Measurements from ENCODE around the gene REXO1.
A peak's percentile ranks its signal among the peaks of the same experiment; 100 is the strongest.
"Not testable (repeated sequence)": the region's sequence is repeated elsewhere in the genome, so short reads cannot be mapped to it uniquely, and the experiment has no call there.

REXO1 gene

DNA sequence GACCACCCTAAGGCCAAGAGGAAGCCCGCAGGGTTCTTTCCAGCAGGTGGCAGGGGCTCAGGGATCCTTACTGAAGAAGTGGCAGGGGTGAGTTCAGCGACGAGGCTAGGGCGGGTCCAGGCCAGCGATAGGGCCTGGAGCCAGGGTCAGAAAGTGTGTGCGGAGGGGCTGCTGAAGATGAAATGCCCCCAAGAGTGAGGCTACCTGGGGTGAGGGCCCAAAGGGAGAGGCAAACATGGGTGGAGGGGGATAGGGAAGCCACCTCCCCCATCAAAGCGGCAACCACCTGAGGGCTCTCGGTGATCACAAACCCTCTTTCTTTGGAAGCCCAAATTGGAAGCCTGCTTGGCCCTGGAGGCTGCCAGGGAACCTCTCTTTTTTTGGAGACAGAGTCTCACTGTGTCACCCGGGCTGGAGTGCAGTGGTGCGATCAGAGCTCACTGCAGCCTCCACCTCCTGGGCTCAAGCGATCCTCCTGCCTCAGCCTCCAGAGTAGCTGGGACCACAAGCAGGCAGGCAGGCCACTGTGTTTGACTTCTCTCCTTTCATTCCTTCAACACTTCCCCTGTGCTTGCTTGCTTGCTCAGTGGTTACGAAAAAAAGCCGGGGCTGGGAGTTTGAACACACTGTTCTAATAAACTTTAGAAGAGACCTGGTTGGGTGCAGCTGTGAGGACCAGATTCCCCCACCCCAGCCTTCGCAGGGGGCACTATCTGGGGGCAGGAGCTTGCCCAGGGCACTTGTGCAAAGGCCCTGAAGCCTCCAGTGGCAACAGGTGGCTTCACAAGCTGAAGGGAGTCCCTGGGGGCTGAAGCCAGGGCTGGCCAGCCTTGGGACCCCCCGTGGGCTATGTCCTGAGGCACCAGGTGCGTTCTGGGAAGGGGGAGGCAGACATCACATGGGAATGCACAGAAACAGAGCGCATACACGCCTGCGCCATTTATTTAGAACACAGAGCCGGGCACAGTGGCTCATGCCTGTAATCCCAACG is 34.8 kb downstream of the REXO1 start:
- DNase-seq, result no peak

DNA sequence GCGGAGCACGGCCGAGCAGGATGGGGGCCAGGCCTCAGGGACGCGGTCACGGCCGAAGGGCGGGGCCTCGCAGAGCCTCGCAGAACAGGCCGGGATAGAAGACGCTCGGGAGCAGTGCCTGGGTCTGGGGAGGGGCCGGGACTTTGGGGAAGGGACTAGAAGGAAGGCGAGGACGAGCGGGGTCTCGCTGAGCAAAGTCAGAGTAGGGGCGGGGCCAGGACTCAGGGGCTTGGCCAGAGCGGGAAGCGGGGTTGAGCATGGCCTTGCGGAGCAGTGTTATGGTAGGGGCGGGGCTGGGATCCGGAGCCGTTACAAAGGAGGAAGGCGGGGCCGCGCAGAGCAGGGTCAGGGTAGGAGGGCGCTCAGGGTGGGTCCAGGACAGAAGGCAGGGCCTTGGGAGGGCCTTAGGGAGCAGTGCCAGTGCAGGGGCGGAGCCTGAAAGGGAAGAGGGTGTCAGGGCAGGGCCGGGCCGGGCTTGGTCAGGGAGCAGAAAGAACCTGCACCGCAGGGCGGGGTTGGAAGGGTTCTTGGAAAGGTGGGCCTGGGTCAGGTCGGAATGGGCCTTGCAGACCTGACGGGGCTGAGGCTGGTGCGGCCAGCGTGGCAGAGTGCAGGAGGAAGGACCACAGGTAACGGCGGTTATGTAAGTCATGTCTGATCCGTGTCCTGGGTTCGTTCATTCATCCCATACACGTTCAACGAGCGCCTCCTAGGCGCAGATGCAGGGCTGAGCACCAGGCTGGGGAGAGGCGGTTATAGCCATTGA is 35.7 kb downstream of the REXO1 start:
- DNase-seq, result peak; percentile 92

DNA sequence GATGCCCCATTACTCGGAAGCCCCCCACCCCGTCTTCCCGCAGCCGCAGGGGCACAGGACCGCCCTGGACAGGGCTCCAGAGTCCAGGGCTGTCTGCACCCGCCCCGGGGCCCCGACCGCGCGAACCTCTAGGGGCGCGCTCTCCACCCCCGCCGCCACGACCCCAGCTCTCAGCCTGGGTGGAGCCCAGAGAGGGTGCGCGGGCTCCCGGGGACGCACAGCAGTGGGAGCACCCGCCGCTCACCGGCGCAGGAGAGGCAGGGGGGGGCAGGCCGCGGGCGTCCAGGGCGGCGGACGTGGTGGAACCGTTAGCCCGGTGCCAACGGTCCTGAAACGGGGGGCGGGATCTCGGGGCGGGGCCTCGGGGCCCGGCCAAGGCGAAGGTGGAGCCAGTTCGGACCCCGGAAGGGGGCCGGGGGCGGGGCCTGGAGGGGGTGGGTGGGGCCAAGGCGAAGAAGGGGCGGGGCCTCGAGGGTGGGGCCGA is 36.3 kb downstream of the REXO1 start, which contains the start of gene ATP8B3:
Gene ATP8B3 (minus strand): TSS at position 335 of the 484 bp plus-strand sequence. CDS start 540 bp downstream, outside the sequence.
- no peak for DNase-seq

DNA sequence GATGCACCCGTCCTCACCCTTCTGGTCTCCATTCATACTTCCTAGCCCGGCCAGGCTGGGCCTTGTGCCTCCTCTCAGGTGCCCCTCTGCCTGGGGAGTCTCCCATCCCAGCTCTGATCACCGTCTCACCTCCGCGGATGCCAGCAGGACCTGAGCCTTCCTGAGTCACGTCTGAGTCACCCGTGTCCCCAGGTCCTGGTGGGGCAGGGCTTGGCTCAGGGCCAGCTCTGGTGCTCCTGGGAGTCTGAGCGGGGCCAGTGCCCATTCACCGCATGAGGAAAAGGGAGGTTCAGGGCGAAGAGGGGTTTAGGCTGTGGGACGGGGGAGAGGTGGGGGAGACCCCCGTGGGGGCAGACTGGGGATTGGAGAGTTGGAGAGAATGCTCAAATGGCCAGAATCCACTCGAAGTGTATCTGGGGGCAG is 36.8 kb downstream of the REXO1 start:
- peak; percentile 51 for DNase-seq

DNA sequence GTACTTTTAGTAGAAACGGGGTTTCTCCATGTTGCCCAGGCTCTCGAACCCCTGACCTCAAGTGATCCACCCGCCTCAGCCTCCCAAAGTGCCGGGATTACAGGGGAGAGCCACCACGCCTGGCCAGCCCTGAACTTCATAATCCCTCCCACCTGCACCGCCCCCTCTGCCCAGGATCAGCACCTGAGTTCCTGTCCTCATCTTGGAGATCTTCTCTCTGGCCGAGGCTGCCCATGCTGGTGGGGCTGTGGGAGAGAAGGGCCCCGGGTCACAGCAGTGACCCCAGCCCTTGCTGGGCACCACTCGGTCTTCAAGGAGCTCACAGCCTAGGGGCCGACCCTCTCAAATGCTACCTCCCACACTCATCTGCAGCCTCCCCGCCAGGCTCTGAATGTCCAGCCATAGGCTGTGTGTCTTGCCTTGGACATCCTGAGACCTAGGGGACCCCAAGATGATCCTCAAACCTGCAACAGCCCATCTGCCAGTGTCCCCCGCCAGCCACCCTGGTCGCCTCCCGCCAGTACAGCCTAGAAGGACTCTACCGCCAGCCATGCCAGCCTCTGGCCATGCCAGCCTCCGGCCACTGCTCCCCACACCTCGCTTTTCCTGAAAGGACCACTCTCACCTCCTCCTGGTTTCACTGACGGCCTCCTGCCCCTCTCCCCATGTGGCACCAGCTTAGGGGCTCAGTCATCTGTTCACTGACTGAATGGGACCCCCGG is 37.7 kb downstream of the REXO1 start:
- DNase-seq, result no peak

GRCh38 chr19:1809678-1810077 is 38.6 kb downstream of the REXO1 start:
- DNase-seq, result no peak

GRCh38 chr19:1808395-1808731 is 39.9 kb downstream of the REXO1 start:
- DNase-seq, result no peak

- no peak for DNase-seq
Observed at GRCh38 chr19:1807695-1808394, 40.4 kb downstream of the REXO1 start.

DNA sequence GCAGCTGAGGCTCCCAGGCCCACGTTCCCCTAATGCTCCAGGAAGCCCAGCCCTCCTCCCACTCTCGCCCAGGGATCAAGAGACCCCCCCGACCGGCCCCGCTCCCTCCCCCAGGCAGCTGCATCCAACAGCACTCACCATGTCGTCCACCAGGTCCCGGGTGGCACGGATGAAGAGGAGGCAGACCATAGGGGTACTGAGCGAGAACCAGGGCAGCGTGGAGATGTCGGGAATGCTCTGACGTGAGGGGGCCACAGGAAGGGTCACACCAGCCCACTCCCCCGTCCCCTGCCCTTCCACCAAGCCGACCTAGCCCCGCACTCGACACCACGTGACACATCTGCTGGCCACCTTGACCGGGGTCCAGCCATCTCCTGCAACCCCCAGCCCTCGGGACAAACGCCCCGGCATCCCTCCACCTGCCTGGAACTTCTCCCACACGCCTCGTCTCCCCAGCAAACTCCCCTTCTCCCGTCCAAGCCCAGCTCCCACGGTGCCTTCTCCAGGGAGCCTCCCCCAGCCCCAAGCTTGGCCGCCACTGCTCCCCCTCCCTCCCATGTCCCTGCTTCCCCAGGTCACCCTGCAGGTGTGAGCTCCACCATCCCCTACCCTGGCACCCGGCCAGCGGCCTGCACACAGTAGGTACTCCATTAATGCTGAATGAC is 41.1 kb downstream of the REXO1 start:
- DNase-seq, result no peak

- no peak for DNase-seq
Observed at GRCh38 chr19:1806184-1807029, 41.9 kb downstream of the REXO1 start.

- no peak for DNase-seq
Observed at GRCh38 chr19:1805401-1806183, 42.7 kb downstream of the REXO1 start.

DNA sequence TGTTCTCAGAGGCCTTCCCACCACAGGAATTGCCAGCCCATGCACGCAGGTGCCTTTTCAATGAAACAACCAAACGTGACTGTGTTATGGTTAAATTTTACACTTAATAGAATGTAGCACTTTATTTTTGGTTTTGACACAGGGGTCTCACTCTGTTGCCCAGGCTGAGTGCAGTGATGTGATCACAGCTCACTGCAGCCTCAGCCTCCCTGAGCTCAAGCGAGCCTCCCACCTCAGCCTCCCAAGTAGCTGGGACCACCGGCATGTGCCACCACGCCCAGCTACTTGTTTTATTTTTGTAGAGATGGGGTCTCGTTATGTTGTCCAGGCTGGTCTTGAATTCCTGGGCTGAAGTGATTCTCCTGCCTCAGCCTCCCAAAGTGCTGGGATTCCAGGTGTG is 43.4 kb downstream of the REXO1 start:
- no peak for DNase-seq

- DNase-seq, result no peak
Observed at GRCh38 chr19:1799695-1800342, 48.5 kb downstream of the REXO1 start.

DNA sequence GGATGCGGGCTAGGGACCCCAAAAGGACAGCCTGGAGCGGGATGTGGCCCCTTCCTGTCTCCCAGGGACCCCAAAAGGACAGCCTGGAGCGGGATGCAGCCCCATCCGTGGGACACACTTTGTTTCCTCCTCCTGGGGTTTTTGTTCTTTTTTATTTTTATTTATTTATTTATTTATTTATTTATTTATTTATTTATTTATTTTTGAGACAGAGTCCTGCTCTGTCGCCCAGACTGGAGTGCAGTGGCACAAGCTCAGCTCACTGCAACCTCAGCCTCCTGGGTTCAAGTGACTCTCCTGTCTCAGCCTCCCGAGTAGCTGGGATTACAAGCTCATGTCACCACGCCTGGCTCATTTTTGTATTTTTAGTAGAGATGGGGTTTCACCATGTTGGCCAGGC is 51.0 kb downstream of the REXO1 start:
- not testable (repeated sequence) for DNase-seq

- no peak for DNase-seq
Observed at GRCh38 chr19:1796395-1797142, 51.7 kb downstream of the REXO1 start.

DNA sequence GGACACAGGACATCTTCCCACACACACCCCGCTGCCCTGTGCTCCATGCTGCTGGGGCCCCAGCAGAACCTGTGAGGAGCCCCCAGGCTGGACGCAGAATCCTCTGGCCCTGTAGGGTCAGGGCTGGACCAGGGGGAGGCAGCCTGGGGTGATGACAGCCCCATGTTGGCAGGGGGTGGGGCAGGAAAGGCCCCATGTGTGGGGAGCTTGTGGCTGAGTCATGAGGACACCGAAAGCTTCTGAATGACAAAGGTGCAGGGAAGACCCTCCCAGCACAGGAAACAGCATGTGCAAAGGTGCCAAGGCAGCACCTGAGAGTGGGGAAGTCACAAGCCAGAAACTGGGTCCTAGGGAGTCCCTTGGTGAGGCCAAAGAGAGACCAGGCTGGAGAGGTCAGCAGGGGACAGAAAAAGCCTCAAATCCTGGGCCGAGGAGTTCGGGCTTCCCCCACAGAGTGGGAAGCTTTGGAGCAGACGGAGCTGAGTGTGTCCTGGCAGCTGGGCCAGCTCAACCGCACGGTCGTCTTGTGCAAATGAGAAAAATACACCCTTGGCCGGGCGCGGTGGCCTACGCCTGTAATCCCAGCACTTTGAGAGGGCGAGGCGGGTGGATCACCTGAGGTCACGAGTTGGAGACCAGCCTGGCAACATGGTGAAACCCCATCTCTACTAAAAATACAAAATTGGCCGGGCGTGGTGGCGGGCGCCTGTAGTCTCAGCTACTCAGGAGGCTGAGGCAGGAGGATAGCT is 53.7 kb downstream of the REXO1 start:
- no peak for DNase-seq

DNA sequence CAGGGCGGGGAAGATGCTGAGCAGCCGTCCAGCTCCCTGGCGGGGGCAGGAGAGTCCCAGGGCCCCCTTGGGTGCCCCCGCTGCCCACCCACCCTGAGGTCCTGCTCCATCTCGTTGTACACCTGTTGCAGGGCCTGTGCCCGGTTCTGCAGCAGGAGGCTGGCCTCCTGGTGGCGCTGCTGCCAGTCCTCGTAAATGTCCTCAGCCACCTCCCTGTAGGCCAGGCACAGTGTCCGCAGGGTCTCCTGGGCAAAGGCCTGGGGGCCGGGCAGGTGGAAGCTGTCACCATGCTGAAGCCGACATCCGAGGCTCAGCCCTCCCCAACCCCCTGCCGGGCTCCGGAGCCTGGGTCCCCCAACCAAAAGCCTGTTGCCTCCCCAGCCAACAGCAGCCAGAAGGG is 56.4 kb downstream of the REXO1 start:
- no peak for DNase-seq

Measured in fibroblast of skin of scalp (primary cell).